ENCODE results near the gene CCSER1.

GRCh38 chr4:90345549-90346215, 218.5 kb downstream of the CCSER1 start:
- no peak for TF ChIP-seq CTCF (IDR thresholded peaks at IDR 0.05; ENCODE audit: low read length)
- TF ChIP-seq EZH2 (IDR thresholded peaks at IDR 0.05; ENCODE audit: borderline replicate concordance, low read length): no peak

All from OCI-LY1 (cell line).